ENCODE data around the gene RAB19. TPM values are rescaled to one million over a fixed set of nuclear protein-coding genes. Genes with fewer than 3 reads are reported as not detected.

Gene RAB19
- total and polyA plus RNA-seq, 10 of the 15 experiments (the other 5 are each of a cell fraction or from before 2014, with no cell fraction given): 0.14 to 1.0 (median 0.23) TPM; not detected in 5

DNA sequence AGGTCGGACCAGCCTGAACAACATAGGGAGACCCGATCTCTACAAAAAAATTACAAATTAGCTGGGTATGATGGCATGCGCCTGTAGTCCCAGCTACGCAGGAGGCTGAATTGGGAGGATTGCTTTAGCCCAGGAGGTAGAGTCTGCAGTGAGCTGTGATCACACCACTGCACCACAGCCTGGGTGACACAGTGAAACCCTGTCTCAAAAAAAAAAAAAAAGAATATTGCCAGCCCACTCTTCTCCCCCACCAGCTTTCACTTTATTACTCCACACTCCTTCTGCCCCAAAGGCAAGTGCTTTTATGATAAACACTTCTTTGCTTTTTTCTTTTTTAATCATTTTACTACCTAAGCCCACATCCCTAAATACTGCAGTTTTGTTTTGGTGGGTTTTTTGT lies 14.8 kb downstream of the RAB19 start:
- Histone ChIP-seq H4K20me1 (ENCODE audit: control insufficient read depth, insufficient read depth) (no peaks in the 10 kb centered on the region), H3K4me1 (ENCODE audit: control insufficient read depth, insufficient read depth, low read length) (no peaks in the 10 kb centered on the region), H2AFZ (ENCODE audit: control insufficient read depth, low read depth, low read length) (no peak overlapping the region), H3K27me3 (replicated peaks in 1 of 2; ENCODE audit: control insufficient read depth in 2 of 2, insufficient read depth in 2 of 2, low read length in 1 of 2) (no peaks in the 10 kb centered on the region; a peak in 1 of 4 replicates), H3K4me3 (no peak overlapping the region), H3K79me2 (ENCODE audit: control insufficient read depth, insufficient read depth, low read length) (no peaks in the 10 kb centered on the region), H3K4me2 (ENCODE audit: control insufficient read depth, insufficient read depth) (no peak overlapping the region), H3K9ac (ENCODE audit: control insufficient read depth, insufficient read depth, low read length) (no peak overlapping the region), H3K9me3 (replicated peaks; ENCODE audit: control insufficient read depth, insufficient read depth, low read length) (no peaks in the 10 kb centered on the region), H3K36me3 (ENCODE audit: control insufficient read depth in 2 of 2, insufficient read depth in 2 of 2, low read length in 1 of 2) (no peaks in the 10 kb centered on the region), H3K27ac (ENCODE audit: control insufficient read depth, insufficient read depth) (no peak overlapping the region)
- TF ChIP-seq NFYB (IDR thresholded peaks at IDR 0.05; ENCODE audit: insufficient read depth, low read depth, low read length): no peak
- TF ChIP-seq GATAD2B (conservative IDR thresholded peaks at IDR 0.05; ENCODE audit: low read depth): no peak
- TF ChIP-seq PML (IDR thresholded peaks at IDR 0.05; ENCODE audit: low read length): no peak
- TF ChIP-seq ZZZ3 (IDR thresholded peaks at IDR 0.05; ENCODE audit: control insufficient read depth, insufficient read length, low read depth): no peak
- TF ChIP-seq, protein P1, sequence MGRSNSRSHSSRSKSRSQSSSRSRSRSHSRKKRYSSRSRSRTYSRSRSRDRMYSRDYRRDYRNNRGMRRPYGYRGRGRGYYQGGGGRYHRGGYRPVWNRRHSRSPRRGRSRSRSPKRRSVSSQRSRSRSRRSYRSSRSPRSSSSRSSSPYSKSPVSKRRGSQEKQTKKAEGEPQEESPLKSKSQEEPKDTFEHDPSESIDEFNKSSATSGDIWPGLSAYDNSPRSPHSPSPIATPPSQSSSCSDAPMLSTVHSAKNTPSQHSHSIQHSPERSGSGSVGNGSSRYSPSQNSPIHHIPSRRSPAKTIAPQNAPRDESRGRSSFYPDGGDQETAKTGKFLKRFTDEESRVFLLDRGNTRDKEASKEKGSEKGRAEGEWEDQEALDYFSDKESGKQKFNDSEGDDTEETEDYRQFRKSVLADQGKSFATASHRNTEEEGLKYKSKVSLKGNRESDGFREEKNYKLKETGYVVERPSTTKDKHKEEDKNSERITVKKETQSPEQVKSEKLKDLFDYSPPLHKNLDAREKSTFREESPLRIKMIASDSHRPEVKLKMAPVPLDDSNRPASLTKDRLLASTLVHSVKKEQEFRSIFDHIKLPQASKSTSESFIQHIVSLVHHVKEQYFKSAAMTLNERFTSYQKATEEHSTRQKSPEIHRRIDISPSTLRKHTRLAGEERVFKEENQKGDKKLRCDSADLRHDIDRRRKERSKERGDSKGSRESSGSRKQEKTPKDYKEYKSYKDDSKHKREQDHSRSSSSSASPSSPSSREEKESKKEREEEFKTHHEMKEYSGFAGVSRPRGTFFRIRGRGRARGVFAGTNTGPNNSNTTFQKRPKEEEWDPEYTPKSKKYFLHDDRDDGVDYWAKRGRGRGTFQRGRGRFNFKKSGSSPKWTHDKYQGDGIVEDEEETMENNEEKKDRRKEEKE (IDR thresholded peaks at IDR 0.05): no peak
- RAD21 ChIA-PET (ENCODE audit: unreplicated experiment): no interaction called here
- POLR2A ChIA-PET: no interaction called here
- in situ Hi-C loops (cut with MboI) (no loop called here), intact Hi-C loops (cut with micrococcal nuclease; ENCODE audit: unreplicated experiment) (no loop called here)
- no TSS peak for BruUV-seq (replicated peaks)
- FAIRE-seq (no peak), ATAC-seq (no peak), DNase-seq (ENCODE audit: low read depth, low spot score) (no peak)
- CTCF ChIA-PET: interaction anchor here (0.6 kb wide), 1 partner anchor 226 kb away, joined by 3 read pairs; no protein-coding TSS in a partner anchor
- SMC1A ChIA-PET (ENCODE audit: uncharacterized antibody, unreplicated experiment): no interaction called here
- WGBS (ENCODE audit: insufficient coverage, insufficient replicate concordance, low lambda C conversion rate, missing lambda C conversion rate): 56% methylated on average over 4 of the region's 4 CpGs

DNA sequence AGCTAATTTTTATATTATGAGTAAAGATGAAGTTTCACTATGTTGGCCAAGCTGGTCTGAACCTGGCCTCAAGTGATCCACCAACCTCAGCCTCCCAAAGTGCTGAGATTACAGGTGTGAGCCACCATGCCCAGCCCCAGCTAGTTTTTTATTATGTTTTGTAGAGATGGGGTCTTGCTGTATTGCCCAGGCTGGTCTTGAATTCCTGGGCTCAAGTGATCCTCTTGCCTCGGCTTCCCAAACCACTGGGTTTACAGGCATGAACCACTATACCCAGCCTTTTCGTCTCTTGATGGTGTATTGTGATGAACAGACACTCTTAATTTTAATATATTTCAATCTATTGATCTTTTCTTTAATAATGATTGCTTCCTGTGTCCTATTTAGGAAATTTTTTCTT lies 17.7 kb downstream of the RAB19 start:
- no peaks in the 10 kb centered on the region for H4K20me1 ChIP-seq (ENCODE audit: control insufficient read depth, insufficient read depth)
- WGBS (ENCODE audit: insufficient coverage, insufficient replicate concordance, low lambda C conversion rate, missing lambda C conversion rate): 71% methylated on average over 2 of the region's 2 CpGs
- no peaks in the 10 kb centered on the region for H3K4me1 ChIP-seq (ENCODE audit: control insufficient read depth, insufficient read depth, low read length)
- no peak overlapping the region for H3K4me2 ChIP-seq (ENCODE audit: control insufficient read depth, insufficient read depth)
- no peaks in the 10 kb centered on the region for H3K36me3 ChIP-seq (ENCODE audit: control insufficient read depth in 2 of 2, insufficient read depth in 2 of 2, low read length in 1 of 2)
- no peaks in the 10 kb centered on the region for H3K79me2 ChIP-seq (ENCODE audit: control insufficient read depth, insufficient read depth, low read length)
- ChIA-PET RAD21 (ENCODE audit: unreplicated experiment) (no interaction called here), SMC1A (ENCODE audit: uncharacterized antibody, unreplicated experiment) (no interaction called here), POLR2A (no interaction called here), CTCF (no interaction called here)
- DNase-seq (ENCODE audit: low read depth, low spot score): no peak
- no peak overlapping the region for H3K9ac ChIP-seq (ENCODE audit: control insufficient read depth, insufficient read depth, low read length)
- in situ Hi-C loops (cut with MboI): no loop called here
- ATAC-seq: no peak
- H3K27me3 ChIP-seq (replicated peaks in 1 of 2; ENCODE audit: control insufficient read depth in 2 of 2, insufficient read depth in 2 of 2, low read length in 1 of 2): no peaks in the 10 kb centered on the region
- no peaks in the 10 kb centered on the region for H3K9me3 ChIP-seq (replicated peaks; ENCODE audit: control insufficient read depth, insufficient read depth, low read length)
- intact Hi-C loops (cut with micrococcal nuclease; ENCODE audit: unreplicated experiment): no loop called here
- no TSS peak for BruUV-seq (replicated peaks)
- H3K27ac ChIP-seq (ENCODE audit: control insufficient read depth, insufficient read depth): no peak overlapping the region
- FAIRE-seq: no peak
- H2AFZ ChIP-seq (ENCODE audit: control insufficient read depth, low read depth, low read length): no peak overlapping the region
- no peak overlapping the region for H3K4me3 ChIP-seq
- TF ChIP-seq MTA3 (IDR thresholded peaks at IDR 0.05; ENCODE audit: borderline replicate concordance, low read length): no peak
- TF ChIP-seq PAX8 (IDR thresholded peaks at IDR 0.05): no peak
- no peak for TF ChIP-seq ZNF24 (IDR thresholded peaks at IDR 0.05)
- TF ChIP-seq, protein P2, sequence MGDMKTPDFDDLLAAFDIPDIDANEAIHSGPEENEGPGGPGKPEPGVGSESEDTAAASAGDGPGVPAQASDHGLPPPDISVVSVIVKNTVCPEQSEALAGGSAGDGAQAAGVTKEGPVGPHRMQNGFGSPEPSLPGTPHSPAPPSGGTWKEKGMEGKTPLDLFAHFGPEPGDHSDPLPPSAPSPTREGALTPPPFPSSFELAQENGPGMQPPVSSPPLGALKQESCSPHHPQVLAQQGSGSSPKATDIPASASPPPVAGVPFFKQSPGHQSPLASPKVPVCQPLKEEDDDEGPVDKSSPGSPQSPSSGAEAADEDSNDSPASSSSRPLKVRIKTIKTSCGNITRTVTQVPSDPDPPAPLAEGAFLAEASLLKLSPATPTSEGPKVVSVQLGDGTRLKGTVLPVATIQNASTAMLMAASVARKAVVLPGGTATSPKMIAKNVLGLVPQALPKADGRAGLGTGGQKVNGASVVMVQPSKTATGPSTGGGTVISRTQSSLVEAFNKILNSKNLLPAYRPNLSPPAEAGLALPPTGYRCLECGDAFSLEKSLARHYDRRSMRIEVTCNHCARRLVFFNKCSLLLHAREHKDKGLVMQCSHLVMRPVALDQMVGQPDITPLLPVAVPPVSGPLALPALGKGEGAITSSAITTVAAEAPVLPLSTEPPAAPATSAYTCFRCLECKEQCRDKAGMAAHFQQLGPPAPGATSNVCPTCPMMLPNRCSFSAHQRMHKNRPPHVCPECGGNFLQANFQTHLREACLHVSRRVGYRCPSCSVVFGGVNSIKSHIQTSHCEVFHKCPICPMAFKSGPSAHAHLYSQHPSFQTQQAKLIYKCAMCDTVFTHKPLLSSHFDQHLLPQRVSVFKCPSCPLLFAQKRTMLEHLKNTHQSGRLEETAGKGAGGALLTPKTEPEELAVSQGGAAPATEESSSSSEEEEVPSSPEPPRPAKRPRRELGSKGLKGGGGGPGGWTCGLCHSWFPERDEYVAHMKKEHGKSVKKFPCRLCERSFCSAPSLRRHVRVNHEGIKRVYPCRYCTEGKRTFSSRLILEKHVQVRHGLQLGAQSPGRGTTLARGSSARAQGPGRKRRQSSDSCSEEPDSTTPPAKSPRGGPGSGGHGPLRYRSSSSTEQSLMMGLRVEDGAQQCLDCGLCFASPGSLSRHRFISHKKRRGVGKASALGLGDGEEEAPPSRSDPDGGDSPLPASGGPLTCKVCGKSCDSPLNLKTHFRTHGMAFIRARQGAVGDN (IDR thresholded peaks at IDR 0.05): no peak
- TF ChIP-seq RCOR1 (conservative IDR thresholded peaks at IDR 0.05; ENCODE audit: low read depth, low read length): no peak
- TF ChIP-seq NR2C2 (IDR thresholded peaks at IDR 0.05; ENCODE audit: borderline replicate concordance, control insufficient read depth, insufficient read length, low read depth): no peak
